Stimulated activated CD4-positive, alpha-beta T cell treated with anti-CD3 and anti-CD28 coated beads, Interleukin-12 subunit alpha, Interleukin-12 subunit beta, amount 100 ng/mL, for 48 hours (primary cell): ENCODE data around the gene HS6ST1.
"Not testable (repeated sequence)": the region's sequence is repeated elsewhere in the genome, so short reads cannot be mapped to it uniquely, and the experiment has no call there.

ENCODE experiments used
- DNase-seq, 3 donors: peaks; one replicate each; pipeline ENCODE4 v3.0.0-alpha.2; 2020; ENCODE audit warnings: low read depth in 2 of 3, low spot score in 1 of 3

HS6ST1 gene

GRCh38 chr2:128269990-128270671 lies 48.5 kb downstream of the HS6ST1 start:
- DNase-seq, result no peak

GRCh38 chr2:128269063-128269989 lies 49.3 kb downstream of the HS6ST1 start:
- DNase-seq, result no peak

- not testable (repeated sequence) for DNase-seq
These were observed 50.1 kb downstream of the HS6ST1 start for GRCh38 chr2:128268611-128269010.

- not testable (repeated sequence) for DNase-seq
These were observed 50.5 kb downstream of the HS6ST1 start for GRCh38 chr2:128268145-128268544.

GRCh38 chr2:128267649-128268048 lies 51.0 kb downstream of the HS6ST1 start:
- DNase-seq, result not testable (repeated sequence)

- DNase-seq, result not testable (repeated sequence)
These were observed 51.5 kb downstream of the HS6ST1 start for GRCh38 chr2:128267197-128267596.

- not testable (repeated sequence) for DNase-seq
These were observed 52.2 kb downstream of the HS6ST1 start for GRCh38 chr2:128266463-128266862.

- DNase-seq, result not testable (repeated sequence)
These were observed 53.1 kb downstream of the HS6ST1 start for GRCh38 chr2:128265608-128265993.

- no peak for DNase-seq
These were observed 53.6 kb downstream of the HS6ST1 start for GRCh38 chr2:128264881-128265607.

- DNase-seq, result no peak
These were observed 54.8 kb downstream of the HS6ST1 start for GRCh38 chr2:128263902-128264331.

- DNase-seq, result no peak
These were observed 56.1 kb downstream of the HS6ST1 start for GRCh38 chr2:128262315-128263253.

GRCh38 chr2:128261245-128262128 lies 57.2 kb downstream of the HS6ST1 start:
- no peak for DNase-seq

GRCh38 chr2:128260239-128261138 lies 58.2 kb downstream of the HS6ST1 start:
- DNase-seq, result no peak

- DNase-seq, result no peak
These were observed 59.1 kb downstream of the HS6ST1 start for GRCh38 chr2:128259585-128259984.

- DNase-seq, result no peak
These were observed 60.5 kb downstream of the HS6ST1 start for GRCh38 chr2:128258218-128258617.

GRCh38 chr2:128252501-128252900 lies 66.2 kb downstream of the HS6ST1 start:
- no peak for DNase-seq

GRCh38 chr2:128252086-128252485 lies 66.6 kb downstream of the HS6ST1 start:
- not testable (repeated sequence) for DNase-seq
